H1 (cell line): ENCODE measurements around the gene ACOX1. TPM values are rescaled to one million over a fixed set of nuclear protein-coding genes. Genes with fewer than 3 reads are reported as not detected.

Source experiments
- E2F6 ChIP-seq: IDR thresholded peaks from 2 replicates; pipeline ENCODE4 v1.6.1; 2012; ENCODE audit warnings: inconsistent platforms
- HDAC2 ChIP-seq, 2 experiments: fragments of 300-600 bp in 1 of 2; sonication (generic) in 1 of 2; IDR thresholded peaks; 2 replicates each; pipeline ENCODE4 v1.6.1; 2011 to 2012; ENCODE audit warnings: low read depth in 2 of 2, low read length in 2 of 2, mild to moderate bottlenecking in 2 of 2, moderate library complexity in 2 of 2, borderline replicate concordance in 1 of 2, inconsistent platforms in 1 of 2
- NRF1 ChIP-seq: IDR thresholded peaks from 2 replicates; pipeline ENCODE4 v1.6.1; 2011; ENCODE audit warnings: mild to moderate bottlenecking, low read depth, low read length, improper control_type of control experiment
- PHF8 ChIP-seq: fragments of 200-600 bp; sonication (generic); conservative IDR thresholded peaks from 2 replicates; pipeline ENCODE4 v1.7.1; 2012; ENCODE audit warnings: low read depth, mild to moderate bottlenecking, inconsistent platforms, low read length, moderate library complexity
- SP1 ChIP-seq: IDR thresholded peaks from 2 replicates; pipeline ENCODE4 v1.6.1; 2011; ENCODE audit warnings: low read depth, low read length
- polyA plus RNA-seq, 7 experiments: library from polyadenylated mRNA; depleted of rRNA in 3 of 7; stranded (reverse) in 5 of 7; unstranded in 2 of 7; fragments of >200 nt in 5 of 7; fragments of 200-250 nt in 2 of 7; gene quantifications; 1 replicate in 5 of 7; 2 replicates in 1 of 7; 4 replicates in 1 of 7; pipeline versions ENCODE4 v1.2.1 to v1.2.3, GENCODE V29; 2011 to 2013; ENCODE audit warnings: missing spikeins in 2 of 7, mixed read lengths in 2 of 7
- total RNA-seq: library from RNA; stranded (reverse); fragmentation: NEBNext Ultra II Directional; extraction: Animal tissue kit (Norgen Biotek cat#: 25700); gene quantifications from 2 replicates; pipeline ENCODE4 v1.2.1, GENCODE V29; 2021

The ACOX1 gene
- total and polyA plus RNA-seq, 2 of the 8 experiments (the other 6 are each of a cell fraction or from before 2014, with no cell fraction given), result 10.5 to 30.4 TPM

- TF ChIP-seq NRF1 (no peak), E2F6 (no peak), PHF8 (no peak), SP1 (no peak), HDAC2 (IDR thresholded peaks at IDR 0.05; ENCODE audit: borderline replicate concordance in 1 of 2, low read depth in 2 of 2, low read length in 2 of 2) (0 out of 4 replicates have a peak, but pooled peaks of 1 of the 2 experiments have one; percentile 5)
Observed at GRCh38 chr17:75897160-75898019, 81.6 kb downstream of the ACOX1 start (continued).
